HepG2 (cell line): Measurements from ENCODE around the gene E2F1. TPM values are rescaled to one million over a fixed set of nuclear protein-coding genes. Genes with fewer than 3 reads are reported as not detected.

Experiments
- CHD4 ChIP-seq: fragments of 200-600 bp; sonication (generic); IDR thresholded peaks from 2 replicates; pipeline ENCODE4 v1.7.0; 2017; ENCODE audit warnings: mild to moderate bottlenecking, low read length, borderline replicate concordance
- DNMT1 ChIP-seq: sonication (generic); formaldehyde crosslinking; IDR thresholded peaks from 2 replicates; pipeline ENCODE4 v1.5.1; 2020; ENCODE audit warnings: mild to moderate bottlenecking, missing genetic modification reagents
- FOXJ3 ChIP-seq: sonication (generic); formaldehyde crosslinking; IDR thresholded peaks from 2 replicates; pipeline ENCODE4 v1.4.0; 2020; ENCODE audit warnings: missing genetic modification reagents, mild to moderate bottlenecking, borderline replicate concordance
- GATAD2A ChIP-seq: IDR thresholded peaks from 2 replicates; pipeline ENCODE4 v1.6.1; 2016
- GZF1 ChIP-seq: sonication (generic); formaldehyde crosslinking; IDR thresholded peaks from 2 replicates; pipeline ENCODE4 v1.5.1; 2020; ENCODE audit warnings: mild to moderate bottlenecking, missing genetic modification reagents
- HHEX ChIP-seq: IDR thresholded peaks from 2 replicates; pipeline ENCODE4 v1.6.1; 2016; ENCODE audit warnings: control low read depth
- KMT2A ChIP-seq: sonication (generic); formaldehyde crosslinking; IDR thresholded peaks from 2 replicates; pipeline ENCODE4 v1.4.0; 2020; ENCODE audit warnings: missing genetic modification reagents
- MAZ ChIP-seq, 2 experiments: sonication (generic) in 1 of 2; formaldehyde crosslinking in 1 of 2; IDR thresholded peaks; 2 replicates each; pipeline versions ENCODE4 v1.5.0 to v1.6.1; 2012 to 2020; ENCODE audit warnings: low read depth in 2 of 2, mild to moderate bottlenecking in 2 of 2, borderline replicate concordance in 1 of 2, improper control_type of control experiment in 1 of 2, low read length in 1 of 2, missing genetic modification reagents in 1 of 2, moderate library complexity in 1 of 2
- MED13 ChIP-seq: sonication (generic); formaldehyde crosslinking; IDR thresholded peaks from 2 replicates; pipeline ENCODE4 v1.5.0; 2020; ENCODE audit warnings: missing genetic modification reagents
- MYC ChIP-seq: sonication (generic); formaldehyde crosslinking; IDR thresholded peaks from 2 replicates; pipeline ENCODE4 v1.9.0; 2021; ENCODE audit warnings: missing genetic modification reagents, borderline replicate concordance
- NCOA1 ChIP-seq: sonication (generic); formaldehyde crosslinking; IDR thresholded peaks from 2 replicates; pipeline ENCODE4 v1.9.0; 2021; ENCODE audit warnings: missing genetic modification reagents
- TARDBP ChIP-seq: sonication (generic); formaldehyde crosslinking; IDR thresholded peaks from 2 replicates; pipeline ENCODE4 v1.8.0; 2022; ENCODE audit warnings: mild to moderate bottlenecking, missing genetic modification reagents
- ZBTB1 ChIP-seq: sonication (generic); formaldehyde crosslinking; IDR thresholded peaks from 2 replicates; pipeline ENCODE4 v1.4.0; 2020; ENCODE audit warnings: missing genetic modification reagents, borderline replicate concordance
- ZNF484 ChIP-seq: sonication (generic); formaldehyde crosslinking; IDR thresholded peaks from 2 replicates; pipeline ENCODE4 v1.5.1; 2020; ENCODE audit warnings: mild to moderate bottlenecking, low read depth, missing genetic modification reagents, borderline replicate concordance
- ZNF556 ChIP-seq: sonication (generic); formaldehyde crosslinking; IDR thresholded peaks from 2 replicates; pipeline ENCODE4 v1.4.0; 2020; ENCODE audit warnings: mild to moderate bottlenecking, missing genetic modification reagents, borderline replicate concordance
- ZNF747 ChIP-seq: sonication (generic); formaldehyde crosslinking; IDR thresholded peaks from 2 replicates; pipeline ENCODE4 v1.8.1; 2023; ENCODE audit warnings: missing genetic modification reagents, mild to moderate bottlenecking, borderline replicate concordance
- polyA plus RNA-seq, 8 experiments: library from polyadenylated mRNA; depleted of rRNA in 3 of 8; stranded (reverse) in 7 of 8; unstranded in 1 of 8; fragments of >200 nt; fragmentation: Illumina TruSeq in 4 of 8; extraction: Trizol in 4 of 8; gene quantifications; 2 replicates each; pipeline versions ENCODE4 v1.2.1 to v1.2.3, GENCODE V29; 2011 to 2016; ENCODE audit warnings: low read depth in 4 of 8, missing spikeins in 1 of 8, mixed read lengths in 1 of 8; ENCODE audit not compliant: insufficient read depth in 1 of 8
- total RNA-seq, 5 experiments: library from RNA; depleted of rRNA; stranded (reverse); fragments of >200 nt; fragmentation: Illumina TruSeq; extraction: Trizol; gene quantifications; 2 replicates each; pipeline ENCODE4 v1.2.3, GENCODE V29; 2016; ENCODE audit warnings: low read depth in 1 of 5
- TF ChIP-seq, protein P1 (sequence below): sonication (generic); formaldehyde crosslinking; IDR thresholded peaks from 2 replicates; pipeline ENCODE4 v1.5.0; 2020; ENCODE audit warnings: missing genetic modification reagents, mild to moderate bottlenecking, borderline replicate concordance
- TF ChIP-seq, protein P2 (sequence below): sonication (generic); formaldehyde crosslinking; IDR thresholded peaks from 2 replicates; pipeline ENCODE4 v1.4.0; 2020; ENCODE audit warnings: missing genetic modification reagents
- TF ChIP-seq, protein P3 (sequence below): sonication (generic); formaldehyde crosslinking; IDR thresholded peaks from 2 replicates; pipeline ENCODE4 v1.5.1; 2020; ENCODE audit warnings: missing genetic modification reagents, mild to moderate bottlenecking, borderline replicate concordance
- TF ChIP-seq, protein P4 (sequence below), 2 experiments: fragments of 450-650 bp in 1 of 2; sonication (generic) in 1 of 2; formaldehyde crosslinking; IDR thresholded peaks; 2 replicates each; pipeline versions ENCODE4 v1.5.0 to v1.8.0; 2020 to 2022; ENCODE audit warnings: mild to moderate bottlenecking in 1 of 2, missing genetic modification reagents in 1 of 2
- TF ChIP-seq, protein P5 (sequence below): sonication (generic); formaldehyde crosslinking; IDR thresholded peaks from 2 replicates; pipeline ENCODE4 v1.8.1; 2023; ENCODE audit warnings: missing genetic modification reagents, mild to moderate bottlenecking, borderline replicate concordance

The E2F1 gene
- total and polyA plus RNA-seq, 2 of the 13 experiments (the other 11 are each of a cell fraction or from before 2014, with no cell fraction given), result 25.5 to 39.4 TPM

DNA sequence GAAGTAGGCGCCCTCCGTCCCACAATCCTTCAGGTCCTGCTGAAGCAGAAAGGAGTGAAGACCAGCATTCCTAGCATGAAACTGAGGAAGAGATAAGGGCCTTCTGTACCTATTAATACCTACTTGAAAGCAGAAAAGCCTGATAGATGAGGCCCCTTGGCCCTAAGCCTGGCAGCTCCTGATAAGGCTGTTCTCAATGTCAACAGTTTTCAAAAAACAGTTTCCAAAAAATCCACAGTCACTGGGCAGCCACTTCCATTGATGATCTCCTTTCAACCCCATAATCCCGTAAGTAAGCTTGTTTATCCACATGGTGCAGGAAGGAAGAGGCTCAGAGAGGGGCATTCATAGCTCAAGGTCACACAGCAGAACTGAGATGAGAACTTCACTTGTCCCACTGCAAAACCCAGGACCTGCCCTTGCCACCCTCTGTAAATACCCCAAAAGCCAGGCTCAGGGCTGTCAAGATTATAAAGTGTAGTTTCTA lies 2.8 kb upstream of the E2F1 start (continued):
- TF ChIP-seq CHD4 (peak; percentile 66; the same call in 1 of the 2 replicates), DNMT1 (CRISPR knock-in tag) (no peak), ZNF747 (CRISPR knock-in tag) (peak; percentile 84), ZNF556 (CRISPR knock-in tag) (no peak), ZNF484 (CRISPR knock-in tag) (no peak), GZF1 (CRISPR knock-in tag) (no peak), ZBTB1 (no peak), FOXJ3 (CRISPR knock-in tag) (peak; percentile 67), MED13 (no peak), NCOA1 (CRISPR knock-in tag) (peak; percentile 82), HHEX (CRISPR knock-in tag) (0 out of 2 replicates have a peak, but pooled peaks have one; percentile 50), GATAD2A (CRISPR knock-in tag) (no peak; the same call in 1 of the 2 replicates), MYC (CRISPR knock-in tag) (no peak), TARDBP (CRISPR knock-in tag) (peak; percentile 73; the same call in 1 of the 2 replicates), MAZ (IDR thresholded peaks at IDR 0.05; ENCODE audit: borderline replicate concordance, low read depth, low read length) (no peak), MAZ (CRISPR knock-in tag; IDR thresholded peaks at IDR 0.05; ENCODE audit: low read depth) (no peak), KMT2A (CRISPR knock-in tag) (no peak)
- TF ChIP-seq, protein P1, sequence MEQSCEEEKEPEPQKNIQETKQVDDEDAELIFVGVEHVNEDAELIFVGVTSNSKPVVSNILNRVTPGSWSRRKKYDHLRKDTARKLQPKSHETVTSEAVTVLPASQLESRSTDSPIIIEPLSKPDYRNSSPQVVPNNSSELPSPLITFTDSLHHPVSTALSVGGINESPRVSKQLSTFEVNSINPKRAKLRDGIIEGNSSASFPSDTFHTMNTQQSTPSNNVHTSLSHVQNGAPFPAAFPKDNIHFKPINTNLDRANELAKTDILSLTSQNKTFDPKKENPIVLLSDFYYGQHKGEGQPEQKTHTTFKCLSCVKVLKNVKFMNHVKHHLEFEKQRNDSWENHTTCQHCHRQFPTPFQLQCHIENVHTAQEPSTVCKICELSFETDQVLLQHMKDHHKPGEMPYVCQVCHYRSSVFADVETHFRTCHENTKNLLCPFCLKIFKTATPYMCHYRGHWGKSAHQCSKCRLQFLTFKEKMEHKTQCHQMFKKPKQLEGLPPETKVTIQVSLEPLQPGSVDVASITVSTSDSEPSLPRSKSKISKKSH, result no peak
- TF ChIP-seq, protein P2, sequence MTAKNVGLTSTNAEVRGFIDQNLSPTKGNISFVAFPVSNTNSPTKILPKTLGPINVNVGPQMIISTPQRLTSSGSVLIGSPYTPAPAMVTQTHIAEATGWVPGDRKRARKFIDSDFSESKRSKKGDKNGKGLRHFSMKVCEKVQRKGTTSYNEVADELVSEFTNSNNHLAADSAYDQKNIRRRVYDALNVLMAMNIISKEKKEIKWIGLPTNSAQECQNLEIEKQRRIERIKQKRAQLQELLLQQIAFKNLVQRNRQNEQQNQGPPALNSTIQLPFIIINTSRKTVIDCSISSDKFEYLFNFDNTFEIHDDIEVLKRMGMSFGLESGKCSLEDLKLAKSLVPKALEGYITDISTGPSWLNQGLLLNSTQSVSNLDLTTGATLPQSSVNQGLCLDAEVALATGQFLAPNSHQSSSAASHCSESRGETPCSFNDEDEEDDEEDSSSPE (CRISPR knock-in tag), result 0 out of 2 replicates have a peak, but pooled peaks have one; percentile 9
- TF ChIP-seq, protein P3, sequence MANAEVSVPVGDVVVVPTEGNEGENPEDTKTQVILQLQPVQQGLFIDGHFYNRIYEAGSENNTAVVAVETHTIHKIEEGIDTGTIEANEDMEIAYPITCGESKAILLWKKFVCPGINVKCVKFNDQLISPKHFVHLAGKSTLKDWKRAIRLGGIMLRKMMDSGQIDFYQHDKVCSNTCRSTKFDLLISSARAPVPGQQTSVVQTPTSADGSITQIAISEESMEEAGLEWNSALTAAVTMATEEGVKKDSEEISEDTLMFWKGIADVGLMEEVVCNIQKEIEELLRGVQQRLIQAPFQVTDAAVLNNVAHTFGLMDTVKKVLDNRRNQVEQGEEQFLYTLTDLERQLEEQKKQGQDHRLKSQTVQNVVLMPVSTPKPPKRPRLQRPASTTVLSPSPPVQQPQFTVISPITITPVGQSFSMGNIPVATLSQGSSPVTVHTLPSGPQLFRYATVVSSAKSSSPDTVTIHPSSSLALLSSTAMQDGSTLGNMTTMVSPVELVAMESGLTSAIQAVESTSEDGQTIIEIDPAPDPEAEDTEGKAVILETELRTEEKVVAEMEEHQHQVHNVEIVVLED (CRISPR knock-in tag), result no peak
- TF ChIP-seq, protein P4, sequence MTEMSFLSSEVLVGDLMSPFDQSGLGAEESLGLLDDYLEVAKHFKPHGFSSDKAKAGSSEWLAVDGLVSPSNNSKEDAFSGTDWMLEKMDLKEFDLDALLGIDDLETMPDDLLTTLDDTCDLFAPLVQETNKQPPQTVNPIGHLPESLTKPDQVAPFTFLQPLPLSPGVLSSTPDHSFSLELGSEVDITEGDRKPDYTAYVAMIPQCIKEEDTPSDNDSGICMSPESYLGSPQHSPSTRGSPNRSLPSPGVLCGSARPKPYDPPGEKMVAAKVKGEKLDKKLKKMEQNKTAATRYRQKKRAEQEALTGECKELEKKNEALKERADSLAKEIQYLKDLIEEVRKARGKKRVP (CRISPR knock-in tag; IDR thresholded peaks at IDR 0.05), result no peak
- TF ChIP-seq, protein P5, sequence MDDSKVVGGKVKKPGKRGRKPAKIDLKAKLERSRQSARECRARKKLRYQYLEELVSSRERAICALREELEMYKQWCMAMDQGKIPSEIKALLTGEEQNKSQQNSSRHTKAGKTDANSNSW (CRISPR knock-in tag), result no peak
